Right lobe of liver (tissue), 6 donors: ENCODE measurements around the gene POLD4. TPM values are rescaled to one million over a fixed set of nuclear protein-coding genes. Genes with fewer than 3 reads are reported as not detected.

Experiments
- ATAC-seq, 4 donors: fragments of 200-7000 bp; cut with Tn5 transposase; one replicate each; pipeline ENCODE4 v1.9.1; 2020; ENCODE audit warnings: mild to moderate bottlenecking in 4 of 4, moderate library complexity in 4 of 4
- DNase-seq, 3 donors: peaks; one replicate each; pipeline ENCODE4 v3.0.0-alpha.2; 2020
- H3K27ac ChIP-seq, 3 donors: fragments of 200-600 bp; one replicate each; pipeline ENCODE4 v1.8.0; 2022
- H3K27me3 ChIP-seq, 2 donors: fragments of 200-600 bp; one replicate each; pipeline ENCODE4 v1.8.0; 2022
- H3K36me3 ChIP-seq, 4 donors: fragments of 200-600 bp; sonication (generic) in 1 of 4; one replicate each; pipeline versions ENCODE4 v1.5.1 to v1.8.0; 2017 to 2022; ENCODE audit warnings: control low read depth in 1 of 4
- H3K4me1 ChIP-seq, 4 donors: fragments of 200-600 bp; sonication (generic) in 1 of 4; one replicate each; pipeline versions ENCODE4 v1.5.1 to v1.8.0; 2017 to 2022; ENCODE audit warnings: control low read depth in 1 of 4
- H3K4me3 ChIP-seq, 3 donors: fragments of 200-600 bp; one replicate each; pipeline ENCODE4 v1.8.0; 2022
- H3K9me3 ChIP-seq, 4 donors: fragments of 200-600 bp; sonication (generic) in 1 of 4; one replicate each; pipeline versions ENCODE4 v1.5.1 to v1.8.0; 2017 to 2022; ENCODE audit warnings: control low read depth in 1 of 4
- POLR2A ChIP-seq: fragments of 450-650 bp; IDR thresholded peaks from one replicate; pipeline ENCODE4 v1.6.1; 2017; ENCODE audit warnings: antibody characterized with exemption, mild to moderate bottlenecking
- WGBS: methylation state at CpG from one replicate; pipeline ENCODE4 v1.1.6; 2018; ENCODE audit warnings: low coverage, low lambda C conversion rate; ENCODE audit not compliant: insufficient coverage; ENCODE audit errors: missing lambda C conversion rate; 5-methylcytosine and 5-hydroxymethylcytosine counted together
- intact Hi-C, 2 donors: fragments of 100-400 bp; cut with DNase I; formaldehyde crosslinking; loops; one replicate each; pipeline versions ENCODE4 v1.11.2 to v1.14.1; 2022
- total RNA-seq, 6 experiments: library from RNA; depleted of rRNA in 2 of 6; stranded (reverse); fragments of >200 nt in 2 of 6; fragmentation: NEBNext Ultra II Directional in 3 of 6; extraction: Animal tissue kit (Norgen Biotek cat#: 25700) in 3 of 6; gene quantifications; one replicate each; pipeline versions ENCODE4 v1.1.0 to v1.2.4, GENCODE V29; 2016 to 2023
- TF ChIP-seq, protein P1 (sequence below), 4 donors: fragments of 200-600 bp in 3 of 4; fragments of 450-650 bp in 1 of 4; IDR thresholded peaks; one replicate each; pipeline versions ENCODE4 v1.5.1 to v1.8.0; 2016 to 2022; ENCODE audit warnings: antibody characterized with exemption in 4 of 4, mild to moderate bottlenecking in 2 of 4
- donor health status: DM: no; HTN: yes; CAD: no.
- donor health status: DM: no; HTN: no; CAD: no.
- donor health status: DM: no; HTN: no; CAD: no.
- donor health status: DM: no; HTN: yes; CAD: no.
- donor health status: DM: no; HTN: yes; CAD: no.

Gene POLD4
- total RNA-seq, 6 experiments from 2014 or later: 70.5 to 216 (median 97.9) TPM

DNA sequence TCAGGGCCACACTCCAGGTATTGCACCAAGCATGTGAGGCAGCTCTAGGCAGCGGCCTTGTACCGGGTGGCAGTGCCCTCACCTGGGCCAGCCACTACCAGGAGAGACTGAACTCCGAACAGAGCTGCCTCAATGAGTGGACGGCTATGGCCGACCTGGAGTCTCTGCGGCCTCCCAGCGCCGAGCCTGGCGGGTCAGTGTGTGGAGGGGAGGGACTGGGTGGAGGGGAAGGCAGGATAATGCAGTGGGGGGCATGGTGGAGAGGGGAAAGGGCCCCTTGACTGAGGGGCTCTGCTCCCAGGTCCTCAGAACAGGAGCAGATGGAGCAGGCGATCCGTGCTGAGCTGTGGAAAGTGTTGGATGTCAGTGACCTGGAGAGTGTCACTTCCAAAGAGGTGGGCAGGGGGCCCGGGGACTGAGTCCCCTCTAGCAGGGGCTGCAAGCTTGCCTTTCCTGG lies 45.8 kb downstream of the POLD4 start:
- peaks cover 0 to 19% (median 0%) of the 10 kb centered on the region in 4 donors for H3K36me3 ChIP-seq
- H3K9me3 ChIP-seq: no peaks in the 10 kb centered on the region
- DNase-seq (peak in 1 of 3 donors; percentile 44), ATAC-seq (no peak)
- 100% methylated on average over 5 of the region's 12 CpGs for WGBS
- TF ChIP-seq, protein P1, sequence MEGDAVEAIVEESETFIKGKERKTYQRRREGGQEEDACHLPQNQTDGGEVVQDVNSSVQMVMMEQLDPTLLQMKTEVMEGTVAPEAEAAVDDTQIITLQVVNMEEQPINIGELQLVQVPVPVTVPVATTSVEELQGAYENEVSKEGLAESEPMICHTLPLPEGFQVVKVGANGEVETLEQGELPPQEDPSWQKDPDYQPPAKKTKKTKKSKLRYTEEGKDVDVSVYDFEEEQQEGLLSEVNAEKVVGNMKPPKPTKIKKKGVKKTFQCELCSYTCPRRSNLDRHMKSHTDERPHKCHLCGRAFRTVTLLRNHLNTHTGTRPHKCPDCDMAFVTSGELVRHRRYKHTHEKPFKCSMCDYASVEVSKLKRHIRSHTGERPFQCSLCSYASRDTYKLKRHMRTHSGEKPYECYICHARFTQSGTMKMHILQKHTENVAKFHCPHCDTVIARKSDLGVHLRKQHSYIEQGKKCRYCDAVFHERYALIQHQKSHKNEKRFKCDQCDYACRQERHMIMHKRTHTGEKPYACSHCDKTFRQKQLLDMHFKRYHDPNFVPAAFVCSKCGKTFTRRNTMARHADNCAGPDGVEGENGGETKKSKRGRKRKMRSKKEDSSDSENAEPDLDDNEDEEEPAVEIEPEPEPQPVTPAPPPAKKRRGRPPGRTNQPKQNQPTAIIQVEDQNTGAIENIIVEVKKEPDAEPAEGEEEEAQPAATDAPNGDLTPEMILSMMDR (IDR thresholded peaks at IDR 0.05): no peak
- TF ChIP-seq POLR2A: no peak
- no peak overlapping the region for H3K4me3 ChIP-seq
- H3K27ac ChIP-seq: no peak overlapping the region
- H3K4me1 ChIP-seq: peaks cover 0 to 12% (median 4%) of the 10 kb centered on the region in 4 donors
- intact Hi-C loops: loop anchor here in 1 of 2 donors (5.0 kb wide), 1 partner anchor 35 kb away; no protein-coding TSS in a partner anchor
- H3K27me3 ChIP-seq: no peaks in the 10 kb centered on the region

DNA sequence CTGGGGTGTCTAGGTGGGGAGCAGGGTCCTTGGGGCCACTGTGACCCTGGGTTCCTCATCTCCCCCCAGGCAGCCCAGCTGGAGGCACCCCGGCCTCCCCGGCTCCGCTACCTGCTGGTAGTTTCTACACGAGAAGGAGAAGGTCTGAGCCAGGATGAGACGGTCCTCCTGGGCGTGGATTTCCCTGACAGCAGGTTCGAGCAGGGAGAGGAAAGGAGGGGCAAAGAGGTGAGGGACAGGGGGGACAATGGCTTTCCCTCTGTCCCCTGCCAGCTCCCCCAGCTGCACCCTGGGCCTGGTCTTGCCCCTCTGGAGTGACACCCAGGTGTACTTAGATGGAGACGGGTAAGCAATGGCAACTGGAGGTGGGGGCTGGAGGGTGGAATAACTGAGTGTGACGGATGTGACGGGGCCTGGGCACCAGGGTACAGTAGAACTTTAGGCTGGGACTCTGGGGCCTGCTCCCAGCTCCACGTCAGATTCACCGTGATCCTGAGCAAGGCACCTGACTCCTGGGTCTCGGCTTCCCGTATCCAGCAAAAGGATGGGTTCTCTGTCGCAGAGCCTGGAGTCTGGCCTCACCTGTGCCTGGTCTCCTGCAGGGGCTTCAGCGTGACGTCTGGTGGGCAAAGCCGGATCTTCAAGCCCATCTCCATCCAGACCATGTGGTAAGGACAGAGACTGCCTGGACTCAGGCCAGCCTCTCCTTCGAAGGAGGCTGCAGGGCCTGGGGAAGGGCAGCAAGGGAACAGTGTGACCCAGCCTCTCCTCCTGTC lies 46.4 kb downstream of the POLD4 start:
- Histone ChIP-seq H3K27me3 (no peaks in the 10 kb centered on the region), H3K4me1 (peaks cover 0 to 19% (median 7%) of the 10 kb centered on the region in 4 donors), H3K9me3 (no peaks in the 10 kb centered on the region), H3K27ac (no peak overlapping the region), H3K36me3 (peaks cover 0 to 19% (median 0%) of the 10 kb centered on the region in 4 donors), H3K4me3 (no peak overlapping the region)
- DNase-seq (peak in 1 of 3 donors; percentile 35), ATAC-seq (no peak)
- intact Hi-C loops: loop anchor here in 1 of 2 donors (5.0 kb wide), 1 partner anchor 35 kb away; no protein-coding TSS in a partner anchor
- TF ChIP-seq, protein P1 (IDR thresholded peaks at IDR 0.05): no peak
- TF ChIP-seq POLR2A: no peak
- WGBS: 100% methylated on average over 1 of the region's 19 CpGs

DNA sequence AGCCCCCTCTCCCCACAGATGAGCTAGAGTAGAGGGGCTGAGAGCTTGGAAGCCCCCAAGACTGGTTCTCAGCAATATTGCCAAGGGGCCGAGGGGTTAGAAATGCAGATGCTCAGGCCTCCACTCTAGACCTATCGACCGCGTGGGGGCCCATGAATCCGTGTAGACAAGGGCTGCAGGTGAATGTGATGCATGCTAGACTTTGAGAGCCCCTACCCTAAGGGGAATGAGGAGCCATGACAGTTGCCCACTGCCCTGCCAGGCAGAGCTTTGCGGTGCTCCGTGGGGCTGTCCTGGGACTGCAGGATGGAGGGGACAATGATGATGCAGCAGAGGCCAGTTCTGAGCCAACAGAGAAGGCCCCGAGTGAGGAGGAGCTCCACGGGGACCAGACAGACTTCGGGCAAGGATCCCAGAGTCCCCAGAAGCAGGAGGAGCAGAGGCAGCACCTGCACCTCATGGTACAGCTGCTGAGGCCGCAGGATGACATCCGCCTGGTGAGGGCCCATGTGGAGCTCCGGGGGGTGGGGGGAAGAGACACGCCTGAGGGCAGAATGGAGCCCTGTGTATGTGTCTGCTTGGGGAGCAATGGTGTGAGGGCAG lies 48.7 kb downstream of the POLD4 start:
- TF ChIP-seq, protein P1 (IDR thresholded peaks at IDR 0.05): no peak
- TF ChIP-seq POLR2A: no peak

DNA sequence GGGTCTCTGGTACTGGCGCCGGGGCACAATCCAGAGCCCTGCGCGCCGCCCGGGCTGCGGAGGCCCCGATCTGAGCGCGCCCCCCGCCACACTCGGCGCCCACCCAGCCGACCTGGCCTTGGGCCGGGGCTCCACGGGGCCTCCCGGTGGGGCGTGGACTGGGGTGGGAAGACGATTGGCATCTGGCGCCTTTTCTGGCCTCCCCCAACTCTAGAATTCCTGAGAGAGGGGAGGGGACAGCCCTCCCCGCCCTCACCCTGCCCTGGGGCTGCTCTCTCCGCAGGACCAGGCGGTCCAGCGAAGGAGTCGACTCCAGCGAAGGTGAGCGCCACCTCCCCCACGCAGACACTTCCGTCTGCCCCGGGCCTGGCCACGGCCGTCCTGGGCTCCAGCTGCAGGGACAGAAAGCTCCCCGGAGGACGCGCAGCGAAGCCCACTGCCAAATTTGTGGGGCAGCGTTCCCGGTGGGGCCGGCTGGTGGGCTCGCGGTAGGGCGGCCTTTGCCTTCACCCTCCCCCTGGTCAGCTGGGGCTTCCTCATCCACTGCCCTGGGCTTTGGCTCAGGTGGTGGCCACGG lies 49.4 kb downstream of the POLD4 start:
- H3K9me3 ChIP-seq: no peaks in the 10 kb centered on the region
- H3K36me3 ChIP-seq: peaks cover 0 to 16% (median 1%) of the 10 kb centered on the region in 4 donors
- no peak for TF ChIP-seq POLR2A
- TF ChIP-seq, protein P1 (IDR thresholded peaks at IDR 0.05): no peak
- peak overlapping the region; percentile 93 to 99 (median 96) for H3K4me3 ChIP-seq
- intact Hi-C loops: no loop called here
- WGBS: 0% methylated on average over 1 of the region's 43 CpGs
- peak overlapping the region; percentile 44 to 75 (median 57) for H3K27ac ChIP-seq
- ATAC-seq: peak in 3 of 4 donors; percentile 5 to 11 (median 9)
- H3K27me3 ChIP-seq: no peaks in the 10 kb centered on the region
- H3K4me1 ChIP-seq: peaks cover 0 to 22% (median 8%) of the 10 kb centered on the region in 4 donors
- DNase-seq: peak; percentile 45 to 63 (median 56)

More for the DNA sequence above, 48.7 kb downstream of the POLD4 start:
- ATAC-seq (no peak), DNase-seq (peak in 2 of 3 donors; percentile 49 to 55)
- Histone ChIP-seq H3K4me1 (peaks cover 0 to 22% (median 8%) of the 10 kb centered on the region in 4 donors), H3K4me3 (peak overlapping the region; percentile 93 to 99 (median 96)), H3K27me3 (no peaks in the 10 kb centered on the region), H3K9me3 (no peaks in the 10 kb centered on the region), H3K36me3 (peaks cover 0 to 17% (median 1%) of the 10 kb centered on the region in 4 donors), H3K27ac (no peak overlapping the region)
- intact Hi-C loops: loop anchor here in 1 of 2 donors (5.0 kb wide), 1 partner anchor 32 kb away; no protein-coding TSS in a partner anchor
- WGBS: 80% methylated on average over 6 of the region's 14 CpGs
